Cardiac muscle cell (in vitro differentiated cells and primary cell): ENCODE measurements around the gene SSR3. TPM values are rescaled to one million over a fixed set of nuclear protein-coding genes. Genes with fewer than 3 reads are reported as not detected.

Experiments used
- DNase-seq, 2 donors: peaks; one replicate each; pipeline versions ENCODE4 v3.0.0 to v3.0.0-alpha.2; 2010 to 2017; ENCODE audit warnings: low read depth in 1 of 2, low spot score in 1 of 2
- H3K27ac ChIP-seq: fragments of 200-600 bp; sonication (generic); 2 replicates; pipeline ENCODE4 v1.5.1; 2016
- H3K27me3 ChIP-seq: fragments of 200-600 bp; sonication (generic); 2 replicates; pipeline ENCODE4 v1.6.0; 2016; ENCODE audit warnings: control low read depth
- H3K36me3 ChIP-seq: fragments of 200-600 bp; sonication (generic); 2 replicates; pipeline ENCODE4 v1.5.1; 2016; ENCODE audit warnings: control low read depth
- H3K4me1 ChIP-seq: fragments of 200-600 bp; sonication (generic); 2 replicates; pipeline ENCODE4 v1.8.1; 2017; ENCODE audit warnings: low read depth, mild to moderate bottlenecking, mixed run types
- H3K4me3 ChIP-seq: fragments of 200-600 bp; sonication (generic); 2 replicates; pipeline ENCODE4 v1.5.1; 2016; ENCODE audit warnings: mild to moderate bottlenecking
- H3K9me3 ChIP-seq: fragments of 200-600 bp; sonication (generic); 2 replicates; pipeline ENCODE4 v1.5.1; 2017; ENCODE audit warnings: low read depth, mild to moderate bottlenecking, control low read depth
- CTCF ChIP-seq: IDR thresholded peaks from 2 replicates; pipeline ENCODE4 v1.5.1; 2012; ENCODE audit warnings: low read depth, mild to moderate bottlenecking, low read length
- polyA plus RNA-seq: library from polyadenylated mRNA; unstranded; fragments of >200 nt; fragmentation: Nextera tagmentation; extraction: Ambion mirVana; gene quantifications from 2 replicates; pipeline ENCODE4 v1.2.1, GENCODE V29; 2016
- total RNA-seq: library from RNA; depleted of rRNA; stranded (reverse); fragments of >200 nt; gene quantifications from 2 replicates; pipeline ENCODE4 v1.2.3, GENCODE V29; 2016

Gene SSR3
- total and polyA plus RNA-seq, 2 experiments from 2014 or later, result 143 to 202 TPM

- Histone ChIP-seq H3K4me1 (no peaks in the 10 kb centered on the region), H3K27ac (no peak overlapping the region), H3K9me3 (no peaks in the 10 kb centered on the region), H3K4me3 (no peak overlapping the region), H3K27me3 (no peaks in the 10 kb centered on the region), H3K36me3 (no peaks in the 10 kb centered on the region)
- no peak for TF ChIP-seq CTCF
- DNase-seq, result no peak
Measured at GRCh38 chr3:156495816-156496215, 59.1 kb downstream of the SSR3 start.

DNA sequence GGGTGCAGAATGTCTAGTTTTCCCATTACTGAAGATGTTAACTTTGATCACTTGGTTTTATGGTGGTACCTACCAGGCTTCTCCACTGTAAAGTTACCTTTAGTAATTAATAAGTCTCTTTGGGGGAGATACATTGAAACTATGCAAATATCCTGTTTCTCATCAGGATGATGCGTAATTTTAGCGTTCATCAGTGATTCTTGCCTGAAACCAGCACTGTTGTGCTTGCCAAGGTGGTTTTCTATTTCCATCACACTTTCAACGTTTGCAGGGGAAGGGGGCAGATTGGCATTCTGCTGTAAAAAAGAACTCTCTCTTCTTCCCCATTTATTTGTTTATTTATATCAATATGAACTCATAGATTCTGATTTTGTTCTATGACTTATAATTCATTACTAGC is 61.0 kb downstream of the SSR3 start:
- no peaks in the 10 kb centered on the region for H3K4me1 ChIP-seq

DNA sequence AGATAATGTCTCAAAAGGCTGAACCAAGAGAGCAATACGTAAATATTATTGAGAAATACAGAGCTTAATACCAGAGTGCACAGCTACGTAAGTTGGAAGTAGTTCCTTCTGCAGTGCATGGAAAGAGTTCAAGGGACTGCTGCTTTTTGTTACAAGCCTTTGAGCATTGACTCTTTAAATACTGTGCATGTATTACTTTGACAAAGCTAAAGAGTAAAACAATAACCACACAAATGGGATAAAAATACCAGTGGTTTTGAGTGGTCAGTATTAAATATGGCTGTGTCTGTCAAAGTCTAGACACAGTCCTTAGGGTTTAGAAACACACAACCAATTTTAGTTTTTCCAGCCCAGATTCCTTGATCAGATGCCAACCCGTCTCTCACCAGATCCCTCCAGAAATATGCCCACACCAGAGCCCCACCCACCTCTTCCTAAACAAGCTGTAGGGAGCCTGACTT is 62.1 kb downstream of the SSR3 start:
- Histone ChIP-seq H3K9me3 (no peaks in the 10 kb centered on the region), H3K27me3 (no peaks in the 10 kb centered on the region), H3K27ac (no peak overlapping the region), H3K4me3 (no peak overlapping the region), H3K4me1 (no peaks in the 10 kb centered on the region), H3K36me3 (no peaks in the 10 kb centered on the region)
- TF ChIP-seq CTCF, result no peak
- no peak for DNase-seq

More for the DNA sequence above, 61.0 kb downstream of the SSR3 start:
- no peaks in the 10 kb centered on the region for H3K9me3 ChIP-seq
- DNase-seq, result no peak
- TF ChIP-seq CTCF, result no peak
- H3K27me3 ChIP-seq, result no peaks in the 10 kb centered on the region
- H3K4me3 ChIP-seq, result no peak overlapping the region
- H3K36me3 ChIP-seq, result no peaks in the 10 kb centered on the region
- H3K27ac ChIP-seq, result no peak overlapping the region

DNA sequence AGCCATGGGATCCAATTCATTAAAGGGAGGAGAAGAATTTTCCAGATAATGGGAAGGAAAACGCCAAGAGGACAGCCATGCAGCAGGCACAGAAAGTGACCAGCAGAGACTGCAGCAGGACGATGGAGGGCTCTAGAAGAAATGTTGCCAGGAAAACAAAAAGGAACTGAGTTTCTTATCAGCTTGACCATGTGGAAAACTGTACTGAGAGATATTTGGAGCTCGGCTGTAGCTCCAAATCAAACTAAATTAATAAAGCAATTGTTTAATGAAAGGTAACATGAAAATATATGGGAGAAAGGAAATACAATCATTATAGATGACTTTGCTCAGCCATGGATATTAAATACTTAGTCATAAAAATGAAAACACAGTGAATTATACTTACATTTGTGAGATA is 63.7 kb downstream of the SSR3 start:
- no peaks in the 10 kb centered on the region for H3K27me3 ChIP-seq
- no peak for TF ChIP-seq CTCF
- H3K4me1 ChIP-seq, result no peaks in the 10 kb centered on the region
- no peak overlapping the region for H3K27ac ChIP-seq
- H3K4me3 ChIP-seq, result no peak overlapping the region
- DNase-seq, result no peak
- no peaks in the 10 kb centered on the region for H3K9me3 ChIP-seq
- H3K36me3 ChIP-seq, result no peaks in the 10 kb centered on the region

Other genes with a start within 250 kb of the SSR3 start
- gene TIPARP, start 119.5 kb upstream of the SSR3 start, total RNA-seq, result 71.4 and 115 TPM in 2 replicates
- 22.2 and 37.1 TPM in 2 replicates for gene TIPARP, start 119.5 kb upstream of the SSR3 start, polyA plus RNA-seq